Astrocyte (in vitro differentiated cells and primary cell): ENCODE measurements around the gene OXNAD1.

Experiments used
- CTCF ChIP-seq: IDR thresholded peaks from 2 replicates; pipeline ENCODE4 v1.5.1; 2011; ENCODE audit warnings: low read depth, mild to moderate bottlenecking, inconsistent platforms, low read length, moderate library complexity; ENCODE audit not compliant: insufficient read depth
- EZH2 ChIP-seq: IDR thresholded peaks from 2 replicates; pipeline ENCODE4 v1.6.1; 2012; ENCODE audit warnings: mild to moderate bottlenecking, low read length, inconsistent platforms; ENCODE audit not compliant: insufficient read depth

- TF ChIP-seq CTCF (no peak), EZH2 (no peak)
Measured at GRCh38 chr3:16326724-16327349, 61.8 kb downstream of the OXNAD1 start.
